WTC11 (cell line): ENCODE results near the gene CTDP1. TPM values are rescaled to one million over a fixed set of nuclear protein-coding genes. Genes with fewer than 3 reads are reported as not detected.

Source experiments
- ATAC-seq: fragments of 200-7000 bp; cut with Tn5 transposase; 2 replicates; pipeline ENCODE4 v1.10.0; 2021; ENCODE audit warnings: mild to moderate bottlenecking, moderate library complexity
- CTCF ChIA-PET: fragments of 300-600 bp; sonication (Branson Sonifier 250); formaldehyde crosslinking; loops from one replicate; lab custom pipeline; 2021; ENCODE audit warnings: antibody characterized with exemption; lab: Charles Lee
- POLR2A ChIA-PET: fragments of 350-600 bp; sonication (Branson Sonifier 250); formaldehyde crosslinking; loops from one replicate; lab custom pipeline; 2021; ENCODE audit warnings: antibody characterized with exemption; lab: Charles Lee
- DNase-seq: peaks from one replicate; pipeline ENCODE4 v3.0.0; 2021; ENCODE audit warnings: low spot score
- H3K27ac Mint-ChIP-seq: 2 replicates; pipeline ENCODE4 v1.8.0; 2021; ENCODE audit warnings: mixed read lengths
- H3K27me3 Mint-ChIP-seq: 2 replicates; pipeline ENCODE4 v1.8.0; 2021; ENCODE audit warnings: low read depth, mild to moderate bottlenecking, moderate library complexity, mixed read lengths
- H3K36me3 Mint-ChIP-seq: 2 replicates; pipeline ENCODE4 v1.8.0; 2021; ENCODE audit warnings: mixed read lengths
- H3K4me1 Mint-ChIP-seq: 2 replicates; pipeline ENCODE4 v1.8.0; 2022; ENCODE audit warnings: mixed read lengths
- H3K4me3 Mint-ChIP-seq: 2 replicates; pipeline ENCODE4 v1.8.0; 2021; ENCODE audit warnings: mild to moderate bottlenecking, moderate library complexity, mixed read lengths
- H3K9me3 Mint-ChIP-seq: 2 replicates; pipeline ENCODE4 v1.8.0; 2021; ENCODE audit warnings: mixed read lengths
- CDX4 ChIP-seq: fragments of 250-450 bp; sonication (Bioruptor Pico); IDR thresholded peaks from 2 replicates; pipeline ENCODE4 v1.9.0; 2021; ENCODE audit warnings: moderate library complexity, mild to moderate bottlenecking, inconsistent platforms, borderline replicate concordance
- E2F1 ChIP-seq: sonication (generic); formaldehyde crosslinking; IDR thresholded peaks from 2 replicates; pipeline ENCODE4 v1.8.0; 2022; ENCODE audit warnings: mild to moderate bottlenecking, missing genetic modification reagents
- E2F5 ChIP-seq: sonication (generic); formaldehyde crosslinking; IDR thresholded peaks from 2 replicates; pipeline ENCODE4 v1.8.1; 2022; ENCODE audit warnings: mild to moderate bottlenecking, moderate library complexity, missing genetic modification reagents
- EMX1 ChIP-seq: fragments of 250-450 bp; sonication (Bioruptor Pico); IDR thresholded peaks from 2 replicates; pipeline ENCODE4 v1.8.0; 2021; ENCODE audit warnings: mild to moderate bottlenecking
- GABPB1 ChIP-seq: sonication (generic); formaldehyde crosslinking; IDR thresholded peaks from 2 replicates; pipeline ENCODE4 v1.8.1; 2023; ENCODE audit warnings: mild to moderate bottlenecking, missing genetic modification reagents
- GRHL2 ChIP-seq: fragments of 250-450 bp; sonication (Bioruptor Pico); IDR thresholded peaks from 2 replicates; pipeline ENCODE4 v1.8.0; 2022; ENCODE audit warnings: mild to moderate bottlenecking, moderate library complexity; ENCODE audit not compliant: insufficient replicate concordance, severe bottlenecking
- KAT7 ChIP-seq: sonication (generic); formaldehyde crosslinking; IDR thresholded peaks from 2 replicates; pipeline ENCODE4 v1.8.1; 2023; ENCODE audit warnings: missing genetic modification reagents, mild to moderate bottlenecking, borderline replicate concordance
- NFYB ChIP-seq: sonication (generic); formaldehyde crosslinking; conservative IDR thresholded peaks from 2 replicates; pipeline ENCODE4 v1.8.0; 2022; ENCODE audit warnings: low read depth, missing genetic modification reagents
- RORB ChIP-seq: fragments of 250-450 bp; sonication (Bioruptor Pico); IDR thresholded peaks from 2 replicates; pipeline ENCODE4 v1.9.0; 2021; ENCODE audit warnings: mild to moderate bottlenecking
- SMAD3 ChIP-seq: sonication (generic); formaldehyde crosslinking; IDR thresholded peaks from 2 replicates; pipeline ENCODE4 v1.8.0; 2022; ENCODE audit warnings: missing genetic modification reagents, mild to moderate bottlenecking, borderline replicate concordance
- TP53 ChIP-seq: sonication (generic); formaldehyde crosslinking; IDR thresholded peaks from 2 replicates; pipeline ENCODE4 v1.8.1; 2023; ENCODE audit warnings: mild to moderate bottlenecking, missing genetic modification reagents
- ZBTB21 ChIP-seq: sonication (generic); formaldehyde crosslinking; IDR thresholded peaks from 2 replicates; pipeline ENCODE4 v1.8.1; 2023; ENCODE audit warnings: mild to moderate bottlenecking, missing genetic modification reagents, borderline replicate concordance
- ZMAT4 ChIP-seq: fragments of 250-450 bp; sonication (Bioruptor Pico); IDR thresholded peaks from 2 replicates; pipeline ENCODE4 v1.9.0; 2021; ENCODE audit warnings: mild to moderate bottlenecking
- ZNF219 ChIP-seq: sonication (generic); formaldehyde crosslinking; IDR thresholded peaks from 2 replicates; pipeline ENCODE4 v1.8.0; 2023; ENCODE audit warnings: missing genetic modification reagents, mild to moderate bottlenecking, borderline replicate concordance
- ZNF263 ChIP-seq: sonication (generic); formaldehyde crosslinking; IDR thresholded peaks from 2 replicates; pipeline ENCODE4 v1.8.1; 2022; ENCODE audit warnings: low read depth, mild to moderate bottlenecking, moderate library complexity, missing genetic modification reagents
- ZNF281 ChIP-seq: sonication (generic); formaldehyde crosslinking; IDR thresholded peaks from 2 replicates; pipeline ENCODE4 v1.8.0; 2023; ENCODE audit warnings: mild to moderate bottlenecking, missing genetic modification reagents
- ZNF396 ChIP-seq: fragments of 250-450 bp; sonication (Bioruptor Pico); IDR thresholded peaks from 2 replicates; pipeline ENCODE4 v1.8.0; 2021; ENCODE audit warnings: mild to moderate bottlenecking, moderate library complexity, borderline replicate concordance
- ZNF423 ChIP-seq: fragments of 250-450 bp; sonication (Bioruptor Pico); IDR thresholded peaks from 2 replicates; pipeline ENCODE4 v2.1.2; 2022; ENCODE audit warnings: mild to moderate bottlenecking, moderate library complexity
- total RNA-seq: library from RNA; stranded (reverse); gene quantifications from 3 replicates; pipeline ENCODE4 v1.2.3, GENCODE V29; 2021
- TF ChIP-seq, protein P1 (sequence below): sonication (generic); formaldehyde crosslinking; IDR thresholded peaks from 2 replicates; pipeline ENCODE4 v1.8.1; 2023; ENCODE audit warnings: mild to moderate bottlenecking, missing genetic modification reagents, moderate library complexity
- TF ChIP-seq, protein P2 (sequence below): fragments of 250-450 bp; sonication (Bioruptor Pico); IDR thresholded peaks from 2 replicates; pipeline ENCODE4 v1.9.0; 2021; ENCODE audit warnings: mild to moderate bottlenecking
- TF ChIP-seq, protein P3 (sequence below): sonication (generic); formaldehyde crosslinking; IDR thresholded peaks from 2 replicates; pipeline ENCODE4 v1.8.0; 2022; ENCODE audit warnings: mild to moderate bottlenecking, missing genetic modification reagents

CTDP1 gene
- total RNA-seq, 1 experiment from 2014 or later, result 39.7 TPM

GRCh38 chr18:79662439-79662838, 17.2 kb upstream of the CTDP1 start (continued):
- TF ChIP-seq KAT7 (CRISPR knock-in tag), result no peak
- TF ChIP-seq, all 79 proteins: peak for 0

DNA sequence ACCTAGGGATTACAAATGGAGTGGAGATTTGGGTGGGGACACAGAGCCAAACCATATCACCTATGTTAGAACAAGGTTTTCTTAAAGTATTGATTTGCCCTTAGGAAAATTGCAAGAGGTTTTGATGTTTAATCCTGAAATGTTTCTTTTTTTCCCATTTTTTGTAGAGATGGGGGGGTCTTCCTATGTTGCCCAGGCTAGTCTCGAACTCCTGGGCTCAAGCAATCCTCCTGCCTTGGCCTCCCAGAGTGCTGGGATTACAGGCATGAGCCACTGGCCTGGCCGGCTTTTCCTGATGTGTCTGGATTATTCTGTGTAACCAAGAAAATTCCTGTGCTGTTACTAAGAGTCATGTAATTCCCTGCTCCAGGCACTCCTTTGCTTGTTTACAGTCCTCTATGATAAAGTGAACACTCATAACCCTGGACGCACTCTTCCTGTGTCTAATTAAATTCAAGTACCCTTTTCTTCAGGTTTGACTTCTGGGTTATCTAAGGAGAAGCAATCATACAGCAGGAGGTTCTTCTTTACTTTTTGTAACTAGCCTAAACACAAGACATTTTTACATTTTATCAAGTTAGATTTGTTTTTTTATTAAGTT, 15.0 kb upstream of the CTDP1 start:
- CTCF ChIA-PET, result no interaction called here
- TF ChIP-seq ZNF423 (no peak), ZNF263 (no peak), GABPB1 (no peak), ZBTB21 (no peak), ZNF281 (no peak), NFYB (CRISPR knock-in tag) (no peak), E2F1 (CRISPR knock-in tag) (no peak), SMAD3 (CRISPR knock-in tag) (no peak), CDX4 (CRISPR knock-in tag) (no peak), ZNF219 (CRISPR knock-in tag) (no peak), TP53 (CRISPR knock-in tag) (no peak), EMX1 (CRISPR knock-in tag) (no peak), GRHL2 (no peak)
- TF ChIP-seq, protein P1, sequence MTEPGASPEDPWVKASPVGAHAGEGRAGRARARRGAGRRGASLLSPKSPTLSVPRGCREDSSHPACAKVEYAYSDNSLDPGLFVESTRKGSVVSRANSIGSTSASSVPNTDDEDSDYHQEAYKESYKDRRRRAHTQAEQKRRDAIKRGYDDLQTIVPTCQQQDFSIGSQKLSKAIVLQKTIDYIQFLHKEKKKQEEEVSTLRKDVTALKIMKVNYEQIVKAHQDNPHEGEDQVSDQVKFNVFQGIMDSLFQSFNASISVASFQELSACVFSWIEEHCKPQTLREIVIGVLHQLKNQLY (CRISPR knock-in tag), result no peak
- TF ChIP-seq, protein P2, sequence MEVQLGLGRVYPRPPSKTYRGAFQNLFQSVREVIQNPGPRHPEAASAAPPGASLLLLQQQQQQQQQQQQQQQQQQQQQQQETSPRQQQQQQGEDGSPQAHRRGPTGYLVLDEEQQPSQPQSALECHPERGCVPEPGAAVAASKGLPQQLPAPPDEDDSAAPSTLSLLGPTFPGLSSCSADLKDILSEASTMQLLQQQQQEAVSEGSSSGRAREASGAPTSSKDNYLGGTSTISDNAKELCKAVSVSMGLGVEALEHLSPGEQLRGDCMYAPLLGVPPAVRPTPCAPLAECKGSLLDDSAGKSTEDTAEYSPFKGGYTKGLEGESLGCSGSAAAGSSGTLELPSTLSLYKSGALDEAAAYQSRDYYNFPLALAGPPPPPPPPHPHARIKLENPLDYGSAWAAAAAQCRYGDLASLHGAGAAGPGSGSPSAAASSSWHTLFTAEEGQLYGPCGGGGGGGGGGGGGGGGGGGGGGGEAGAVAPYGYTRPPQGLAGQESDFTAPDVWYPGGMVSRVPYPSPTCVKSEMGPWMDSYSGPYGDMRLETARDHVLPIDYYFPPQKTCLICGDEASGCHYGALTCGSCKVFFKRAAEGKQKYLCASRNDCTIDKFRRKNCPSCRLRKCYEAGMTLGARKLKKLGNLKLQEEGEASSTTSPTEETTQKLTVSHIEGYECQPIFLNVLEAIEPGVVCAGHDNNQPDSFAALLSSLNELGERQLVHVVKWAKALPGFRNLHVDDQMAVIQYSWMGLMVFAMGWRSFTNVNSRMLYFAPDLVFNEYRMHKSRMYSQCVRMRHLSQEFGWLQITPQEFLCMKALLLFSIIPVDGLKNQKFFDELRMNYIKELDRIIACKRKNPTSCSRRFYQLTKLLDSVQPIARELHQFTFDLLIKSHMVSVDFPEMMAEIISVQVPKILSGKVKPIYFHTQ (CRISPR knock-in tag), result no peak
- no peak for ATAC-seq
- POLR2A ChIA-PET, result no interaction called here
- H3K36me3 Mint-ChIP-seq, result no peaks in the 10 kb centered on the region
- H3K27ac Mint-ChIP-seq, result no peak overlapping the region
- peaks cover 6% of the 10 kb centered on the region; the same call in 1 of the 2 replicates for H3K9me3 Mint-ChIP-seq
- peaks cover 16% of the 10 kb centered on the region for H3K4me1 Mint-ChIP-seq
- no peak for DNase-seq
- no peak overlapping the region for H3K4me3 Mint-ChIP-seq
- H3K27me3 Mint-ChIP-seq, result peaks cover 7% of the 10 kb centered on the region; the same call in 1 of the 2 replicates

DNA sequence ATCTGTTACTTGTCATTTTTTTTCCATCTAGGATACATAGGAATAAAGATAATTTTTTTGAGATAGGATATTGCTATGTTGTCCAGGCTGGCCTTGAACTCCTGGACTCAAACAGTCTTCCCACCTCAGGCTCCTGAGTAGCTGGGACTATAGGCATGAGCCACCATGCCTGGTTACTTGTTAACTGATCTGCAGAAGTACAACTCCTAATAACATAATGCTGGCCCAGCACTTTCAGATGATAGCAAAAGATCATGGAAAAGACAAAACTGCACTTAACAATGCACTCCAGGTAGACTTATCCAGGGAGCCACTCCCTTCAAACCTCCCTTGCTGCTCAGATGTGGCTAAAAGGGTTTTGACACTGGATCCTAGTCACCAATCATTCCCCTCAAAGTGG, 11.4 kb upstream of the CTDP1 start:
- POLR2A ChIA-PET, result no interaction called here
- Mint-ChIP-seq H3K9me3 (peaks cover 6% of the 10 kb centered on the region; the same call in 1 of the 2 replicates), H3K27ac (no peak overlapping the region), H3K4me1 (no peaks in the 10 kb centered on the region; the same call in 1 of the 2 replicates), H3K36me3 (no peaks in the 10 kb centered on the region), H3K4me3 (no peak overlapping the region), H3K27me3 (no peaks in the 10 kb centered on the region)
- CTCF ChIA-PET, result no interaction called here
- no peak for DNase-seq
- no peak for ATAC-seq
- TF ChIP-seq ZMAT4 (CRISPR knock-in tag) (no peak), RORB (CRISPR knock-in tag) (no peak), E2F5 (CRISPR knock-in tag) (no peak), ZNF396 (no peak)
- TF ChIP-seq, protein P2 (CRISPR knock-in tag), result no peak
- TF ChIP-seq, protein P3, sequence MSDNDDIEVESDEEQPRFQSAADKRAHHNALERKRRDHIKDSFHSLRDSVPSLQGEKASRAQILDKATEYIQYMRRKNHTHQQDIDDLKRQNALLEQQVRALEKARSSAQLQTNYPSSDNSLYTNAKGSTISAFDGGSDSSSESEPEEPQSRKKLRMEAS, result no peak
